ENCODE results near the gene DLG2.

DNA sequence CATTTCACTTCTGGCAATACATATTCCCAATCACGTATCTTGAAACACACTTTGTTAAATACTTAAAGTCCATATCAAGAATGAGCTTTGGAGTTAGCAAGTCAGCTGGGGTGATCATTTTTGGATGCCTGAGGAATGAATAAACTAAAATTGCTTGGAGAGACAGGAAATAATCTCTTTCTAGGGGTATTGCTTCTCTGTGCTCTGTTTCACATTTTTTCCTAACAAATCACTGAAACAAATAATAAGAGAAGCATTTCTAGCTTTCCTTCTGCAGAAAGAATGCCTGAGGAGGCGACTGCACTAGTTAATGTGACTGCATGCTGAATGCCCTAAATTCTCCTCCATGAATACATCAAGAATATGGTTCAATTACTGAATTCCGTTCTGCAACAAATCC, 1799.6 kb downstream of the DLG2 start:
- TF ChIP-seq, protein P1, sequence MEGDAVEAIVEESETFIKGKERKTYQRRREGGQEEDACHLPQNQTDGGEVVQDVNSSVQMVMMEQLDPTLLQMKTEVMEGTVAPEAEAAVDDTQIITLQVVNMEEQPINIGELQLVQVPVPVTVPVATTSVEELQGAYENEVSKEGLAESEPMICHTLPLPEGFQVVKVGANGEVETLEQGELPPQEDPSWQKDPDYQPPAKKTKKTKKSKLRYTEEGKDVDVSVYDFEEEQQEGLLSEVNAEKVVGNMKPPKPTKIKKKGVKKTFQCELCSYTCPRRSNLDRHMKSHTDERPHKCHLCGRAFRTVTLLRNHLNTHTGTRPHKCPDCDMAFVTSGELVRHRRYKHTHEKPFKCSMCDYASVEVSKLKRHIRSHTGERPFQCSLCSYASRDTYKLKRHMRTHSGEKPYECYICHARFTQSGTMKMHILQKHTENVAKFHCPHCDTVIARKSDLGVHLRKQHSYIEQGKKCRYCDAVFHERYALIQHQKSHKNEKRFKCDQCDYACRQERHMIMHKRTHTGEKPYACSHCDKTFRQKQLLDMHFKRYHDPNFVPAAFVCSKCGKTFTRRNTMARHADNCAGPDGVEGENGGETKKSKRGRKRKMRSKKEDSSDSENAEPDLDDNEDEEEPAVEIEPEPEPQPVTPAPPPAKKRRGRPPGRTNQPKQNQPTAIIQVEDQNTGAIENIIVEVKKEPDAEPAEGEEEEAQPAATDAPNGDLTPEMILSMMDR (conservative IDR thresholded peaks at IDR 0.05 in 1 of 2, IDR thresholded peaks at IDR 0.05 in 1 of 2; ENCODE audit: extremely low read depth in 1 of 2, insufficient read depth in 1 of 2, low read depth in 1 of 2, low read length in 2 of 2): no peak
- no peak for TF ChIP-seq EZH2 (IDR thresholded peaks at IDR 0.05; ENCODE audit: borderline replicate concordance, low read length)
